Right lobe of liver (tissue), 6 donors: ENCODE data around the gene APOBR. TPM values are rescaled to one million over a fixed set of nuclear protein-coding genes. Genes with fewer than 3 reads are reported as not detected.
"Not testable (repeated sequence)": the region's sequence is repeated elsewhere in the genome, so short reads cannot be mapped to it uniquely, and the experiment has no call there.

Experiments
- ATAC-seq, 4 donors: fragments of 200-7000 bp; cut with Tn5 transposase; one replicate each; pipeline ENCODE4 v1.9.1; 2020; ENCODE audit warnings: mild to moderate bottlenecking in 4 of 4, moderate library complexity in 4 of 4
- DNase-seq, 3 donors: peaks; one replicate each; pipeline ENCODE4 v3.0.0-alpha.2; 2020
- H3K27ac ChIP-seq, 3 donors: fragments of 200-600 bp; one replicate each; pipeline ENCODE4 v1.8.0; 2022
- H3K27me3 ChIP-seq, 2 donors: fragments of 200-600 bp; one replicate each; pipeline ENCODE4 v1.8.0; 2022
- H3K36me3 ChIP-seq, 4 donors: fragments of 200-600 bp; sonication (generic) in 1 of 4; one replicate each; pipeline versions ENCODE4 v1.5.1 to v1.8.0; 2017 to 2022; ENCODE audit warnings: control low read depth in 1 of 4
- H3K4me1 ChIP-seq, 4 donors: fragments of 200-600 bp; sonication (generic) in 1 of 4; one replicate each; pipeline versions ENCODE4 v1.5.1 to v1.8.0; 2017 to 2022; ENCODE audit warnings: control low read depth in 1 of 4
- H3K4me3 ChIP-seq, 3 donors: fragments of 200-600 bp; one replicate each; pipeline ENCODE4 v1.8.0; 2022
- H3K9me3 ChIP-seq, 4 donors: fragments of 200-600 bp; sonication (generic) in 1 of 4; one replicate each; pipeline versions ENCODE4 v1.5.1 to v1.8.0; 2017 to 2022; ENCODE audit warnings: control low read depth in 1 of 4
- CTCF ChIP-seq, 4 donors: fragments of 200-600 bp in 3 of 4; fragments of 450-650 bp in 1 of 4; IDR thresholded peaks; one replicate each; pipeline versions ENCODE4 v1.5.1 to v1.8.0; 2016 to 2022; ENCODE audit warnings: antibody characterized with exemption in 4 of 4, mild to moderate bottlenecking in 2 of 4
- POLR2A ChIP-seq: fragments of 450-650 bp; IDR thresholded peaks from one replicate; pipeline ENCODE4 v1.6.1; 2017; ENCODE audit warnings: antibody characterized with exemption, mild to moderate bottlenecking
- WGBS: methylation state at CpG from one replicate; pipeline ENCODE4 v1.1.6; 2018; ENCODE audit warnings: low coverage, low lambda C conversion rate; ENCODE audit not compliant: insufficient coverage; ENCODE audit errors: missing lambda C conversion rate; 5-methylcytosine and 5-hydroxymethylcytosine counted together
- intact Hi-C, 2 donors: fragments of 100-400 bp; cut with DNase I; formaldehyde crosslinking; loops; one replicate each; pipeline versions ENCODE4 v1.11.2 to v1.14.1; 2022
- long read RNA-seq: library from polyadenylated mRNA; unstranded; transcript quantifications from one replicate; pipeline ENCODE4 v2.0.0, GENCODE V29; 2019
- total RNA-seq, 6 experiments: library from RNA; depleted of rRNA in 2 of 6; stranded (reverse); fragments of >200 nt in 2 of 6; fragmentation: NEBNext Ultra II Directional in 3 of 6; extraction: Animal tissue kit (Norgen Biotek cat#: 25700) in 3 of 6; gene quantifications; one replicate each; pipeline versions ENCODE4 v1.1.0 to v1.2.4, GENCODE V29; 2016 to 2023
- donor health status: DM: no; HTN: yes; CAD: no.
- donor health status: DM: no; HTN: no; CAD: no.
- donor health status: DM: no; HTN: no; CAD: no.
- donor health status: DM: no; HTN: yes; CAD: no.
- donor health status: DM: no; HTN: yes; CAD: no.

APOBR gene
- 1 to 10 TPM in 4 of 6 experiments, under 1 TPM in 2; 0.57 to 2.2 (median 1.5) TPM for total RNA-seq
- long read RNA-seq, result 0 reads

- H3K27ac ChIP-seq, result peak within 1 kb of the TSS; percentile 26 to 91 (median 57)
- ATAC-seq (peak; percentile 5 to 18 (median 10)), DNase-seq (peak in 2 of 3 donors; percentile 38 to 71)
- intact Hi-C loops, result loop anchor here in 1 of 2 donors (10.0 kb wide), 1 partner anchor 61 kb away; the partner anchor contains the start of gene SGF29
- H3K4me1 ChIP-seq, result peaks cover 0 to 10% (median 2%) of the 10 kb centered on the region in 4 donors
- H3K27me3 ChIP-seq, result no peaks in the 10 kb centered on the region
- no peaks in the 10 kb centered on the region for H3K9me3 ChIP-seq
- no peaks in the 10 kb centered on the region for H3K36me3 ChIP-seq
- TF ChIP-seq POLR2A, result no peak
- TF ChIP-seq CTCF (IDR thresholded peaks at IDR 0.05), result no peak
- H3K4me3 ChIP-seq, result peak within 1 kb of the TSS; percentile 9 to 16 (median 14)
- WGBS, result 32% methylated on average over 10 of the region's 12 CpGs
Measured at GRCh38 chr16:28494121-28494851, at the start of gene APOBR. TSS of gene APOBR (plus strand) at chr16:28494643. CDS start at chr16:28494682, 39 bp downstream.

GRCh38 chr16:28446388-28446787, 48.1 kb upstream of the APOBR start:
- H3K36me3 ChIP-seq, H3K4me3 ChIP-seq, H3K27me3 ChIP-seq, H3K27ac ChIP-seq, intact Hi-C loops, DNase-seq, H3K4me1 ChIP-seq, H3K9me3 ChIP-seq, ATAC-seq: not testable (repeated sequence)
- no CpG with 5 or more reads among the region's 4 CpGs for WGBS

GRCh38 chr16:28447081-28447480, 47.4 kb upstream of the APOBR start:
- DNase-seq, H3K4me3 ChIP-seq, H3K4me1 ChIP-seq, H3K9me3 ChIP-seq, intact Hi-C loops, ATAC-seq, H3K36me3 ChIP-seq, H3K27ac ChIP-seq, H3K27me3 ChIP-seq: not testable (repeated sequence)
- WGBS, result no CpG with 5 or more reads among the region's 6 CpGs

- H3K27ac ChIP-seq, result no peak overlapping the region
- no peak for TF ChIP-seq POLR2A
- TF ChIP-seq CTCF (IDR thresholded peaks at IDR 0.05), result no peak
- ATAC-seq (no peak), DNase-seq (no peak)
- no peaks in the 10 kb centered on the region for H3K27me3 ChIP-seq
- H3K9me3 ChIP-seq, result no peaks in the 10 kb centered on the region
- intact Hi-C loops, result no loop called here
- no peaks in the 10 kb centered on the region for H3K4me1 ChIP-seq
- no peak overlapping the region for H3K4me3 ChIP-seq
- WGBS, result 96% methylated on average over 8 of the region's 8 CpGs
- H3K36me3 ChIP-seq, result peaks cover 0 to 48% (median 4%) of the 10 kb centered on the region in 4 donors
Measured at GRCh38 chr16:28473714-28474265, 20.7 kb upstream of the APOBR start.

- Histone ChIP-seq H3K4me1 (no peaks in the 10 kb centered on the region), H3K36me3 (peaks cover 0 to 62% (median 5%) of the 10 kb centered on the region in 4 donors), H3K27me3 (no peaks in the 10 kb centered on the region), H3K27ac (no peak overlapping the region), H3K9me3 (no peaks in the 10 kb centered on the region), H3K4me3 (no peak overlapping the region)
- whole genome bisulfite sequencing, result 100% methylated on average over 1 of the region's 2 CpGs
- ATAC-seq, result no peak
- DNase-seq, result no peak
- TF ChIP-seq POLR2A, result no peak
- TF ChIP-seq CTCF (IDR thresholded peaks at IDR 0.05), result no peak
- intact Hi-C loops, result no loop called here
Measured at GRCh38 chr16:28475221-28475620, 19.2 kb upstream of the APOBR start.
